WERI-Rb-1 (cell line): Measurements from ENCODE around the gene LRP3.

Experiments
- DNase-seq: peaks from one replicate; pipeline ENCODE4 v3.0.0-alpha.2; 2020
- H3K27ac ChIP-seq: fragments of 250-450 bp; sonication (Bioruptor Pico); 2 replicates; pipeline ENCODE4 v1.5.1; 2020; ENCODE audit warnings: mild to moderate bottlenecking, moderate library complexity
- H3K27me3 ChIP-seq: fragments of 250-450 bp; sonication (Bioruptor Pico); 2 replicates; pipeline ENCODE4 v1.5.1; 2021; ENCODE audit warnings: mild to moderate bottlenecking, low read depth, moderate library complexity; ENCODE audit not compliant: insufficient read depth, severe bottlenecking
- H3K36me3 ChIP-seq: fragments of 250-450 bp; sonication (Bioruptor Pico); 2 replicates; pipeline ENCODE4 v1.5.1; 2020; ENCODE audit warnings: mild to moderate bottlenecking, moderate library complexity
- H3K4me3 ChIP-seq: 2 replicates; pipeline ENCODE4 v1.5.1; 2011; ENCODE audit warnings: low read depth, mild to moderate bottlenecking, control low read depth, low read length
- H3K9me3 ChIP-seq: fragments of 250-450 bp; sonication (Bioruptor Pico); 2 replicates; pipeline ENCODE4 v1.5.1; 2021; ENCODE audit warnings: mild to moderate bottlenecking, moderate library complexity; ENCODE audit not compliant: severe bottlenecking
- CTCF ChIP-seq: IDR thresholded peaks from 2 replicates; pipeline ENCODE4 v1.5.1; 2011; ENCODE audit warnings: low read depth, mild to moderate bottlenecking, control low read depth, inconsistent platforms, low read length

The LRP3 gene

DNA sequence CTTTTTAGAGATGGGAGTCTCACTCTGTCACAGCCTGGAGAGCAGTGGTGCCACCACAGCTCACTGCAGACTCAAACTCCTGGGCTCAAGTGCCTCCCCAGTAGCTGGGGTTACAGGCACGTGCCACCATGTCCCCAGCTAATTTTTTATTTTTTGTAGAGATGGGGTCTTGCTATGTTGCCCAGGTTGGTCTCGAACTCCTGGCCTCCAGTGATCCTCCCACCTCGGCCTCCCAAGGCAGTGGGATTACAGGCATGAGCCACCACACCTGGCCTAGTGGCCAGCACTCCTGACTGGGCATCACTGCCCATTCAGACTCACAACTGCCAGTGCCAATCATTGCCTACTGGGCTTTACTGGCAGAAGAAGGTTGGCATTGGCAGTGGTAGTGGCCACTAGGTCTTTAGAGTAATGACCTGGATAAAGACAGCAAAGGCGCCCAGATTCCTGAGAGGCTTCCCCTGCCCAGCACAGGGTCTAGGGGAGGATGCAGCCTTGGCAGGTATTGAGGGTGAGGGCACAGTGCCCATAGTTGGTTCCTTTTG lies 58.4 kb downstream of the LRP3 start:
- Histone ChIP-seq H3K27me3 (no peaks in the 10 kb centered on the region), H3K36me3 (no peaks in the 10 kb centered on the region), H3K4me3 (no peak overlapping the region), H3K27ac (no peak overlapping the region), H3K9me3 (no peaks in the 10 kb centered on the region)
- no peak for TF ChIP-seq CTCF
- no peak for DNase-seq

- H3K27me3 ChIP-seq: no peaks in the 10 kb centered on the region
- H3K4me3 ChIP-seq: no peak overlapping the region
- no peak overlapping the region for H3K27ac ChIP-seq
- H3K9me3 ChIP-seq: no peaks in the 10 kb centered on the region
- H3K36me3 ChIP-seq: no peaks in the 10 kb centered on the region
- DNase-seq: no peak
- TF ChIP-seq CTCF: no peak
Observed at GRCh38 chr19:33252971-33253370, 58.8 kb downstream of the LRP3 start.

- no peak overlapping the region for H3K4me3 ChIP-seq
- no peaks in the 10 kb centered on the region for H3K27me3 ChIP-seq
- no peak for DNase-seq
- no peaks in the 10 kb centered on the region for H3K36me3 ChIP-seq
- TF ChIP-seq CTCF: no peak
- no peak overlapping the region for H3K27ac ChIP-seq
- no peaks in the 10 kb centered on the region for H3K9me3 ChIP-seq
Observed at GRCh38 chr19:33254245-33254824, 60.2 kb downstream of the LRP3 start.

GRCh38 chr19:33255781-33256180 lies 61.7 kb downstream of the LRP3 start:
- TF ChIP-seq CTCF: no peak
- no peak for DNase-seq
- no peak overlapping the region for H3K27ac ChIP-seq
- H3K9me3 ChIP-seq: no peaks in the 10 kb centered on the region
- no peaks in the 10 kb centered on the region for H3K27me3 ChIP-seq
- H3K36me3 ChIP-seq: no peaks in the 10 kb centered on the region
- no peak overlapping the region for H3K4me3 ChIP-seq

- H3K27ac ChIP-seq: no peak overlapping the region
- H3K27me3 ChIP-seq: no peaks in the 10 kb centered on the region
- no peak for DNase-seq
- no peaks in the 10 kb centered on the region for H3K36me3 ChIP-seq
- H3K9me3 ChIP-seq: no peaks in the 10 kb centered on the region
- no peak overlapping the region for H3K4me3 ChIP-seq
- no peak for TF ChIP-seq CTCF
Observed at GRCh38 chr19:33256261-33256660, 62.1 kb downstream of the LRP3 start.

DNA sequence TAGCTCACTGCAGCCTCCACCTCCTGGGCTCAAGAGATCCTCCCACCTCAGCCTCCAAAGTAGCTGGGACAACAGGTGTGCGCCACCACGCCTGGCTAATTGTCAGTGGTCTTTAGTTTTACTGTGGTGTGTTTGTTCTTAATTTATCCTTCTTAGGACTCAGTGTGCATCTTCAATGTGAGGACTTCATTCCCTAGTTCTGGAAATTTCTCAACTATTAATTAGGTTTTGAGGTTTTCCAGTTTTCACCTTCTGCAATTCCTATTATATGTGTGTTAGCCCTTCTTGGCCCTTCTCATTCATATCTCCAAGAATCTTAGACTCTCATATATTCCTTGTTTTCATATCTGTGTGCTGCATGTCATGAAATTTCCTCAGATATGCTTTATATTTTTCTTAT lies 63.7 kb downstream of the LRP3 start:
- no peak overlapping the region for H3K27ac ChIP-seq

More for the DNA sequence above, 63.7 kb downstream of the LRP3 start:
- no peak overlapping the region for H3K4me3 ChIP-seq
- H3K9me3 ChIP-seq: no peaks in the 10 kb centered on the region
- DNase-seq: no peak
- no peak for TF ChIP-seq CTCF
- H3K27me3 ChIP-seq: no peaks in the 10 kb centered on the region
- H3K36me3 ChIP-seq: no peaks in the 10 kb centered on the region
